D721Med (cell line): ENCODE results near the gene RNF182.

Experiments
- DNase-seq: peaks from one replicate; pipeline ENCODE4 v3.0.0; 2011; ENCODE audit warnings: low spot score; ENCODE audit not compliant: insufficient read length
- FAIRE-seq: peaks from 2 replicates; lab custom pipeline; 2011; peaks lifted over from hg19 to GRCh38; lab: Jason Lieb, UNC
- CTCF ChIP-seq: IDR thresholded peaks from 2 replicates; pipeline ENCODE4 v1.5.1; 2012; ENCODE audit warnings: mild to moderate bottlenecking, control low read depth; ENCODE audit not compliant: insufficient read depth; ENCODE audit errors: missing control alignments

RNF182 gene

GRCh38 chr6:13986700-13987399 lies 62.1 kb downstream of the RNF182 start:
- peak; percentile 73 for FAIRE-seq

GRCh38 chr6:13987400-13987865 lies 62.7 kb downstream of the RNF182 start:
- DNase-seq (no peak), FAIRE-seq (peak; percentile 48)
- no peak for TF ChIP-seq CTCF

More at GRCh38 chr6:13986700-13987399, 62.1 kb downstream of the RNF182 start:
- no peak for TF ChIP-seq CTCF
- no peak for DNase-seq

- FAIRE-seq (peak; percentile 95), DNase-seq (no peak)
- TF ChIP-seq CTCF = no peak
These were observed 63.4 kb downstream of the RNF182 start for GRCh38 chr6:13988049-13988738.

GRCh38 chr6:13988908-13989307 lies 64.2 kb downstream of the RNF182 start:
- TF ChIP-seq CTCF = no peak
- DNase-seq (no peak), FAIRE-seq (no peak)

GRCh38 chr6:13989496-13990144 lies 64.9 kb downstream of the RNF182 start:
- TF ChIP-seq CTCF = no peak
- FAIRE-seq (no peak), DNase-seq (no peak)

- FAIRE-seq (no peak), DNase-seq (no peak)
- no peak for TF ChIP-seq CTCF
These were observed 66.0 kb downstream of the RNF182 start for GRCh38 chr6:13990796-13991195.
